Ovary (tissue), 3 donors: Measurements from ENCODE around the gene VAMP1.

Source experiments
- POLR2A ChIP-seq: fragments of 450-650 bp; IDR thresholded peaks from one replicate; pipeline ENCODE4 v1.6.1; 2017; ENCODE audit warnings: antibody characterized with exemption, mild to moderate bottlenecking, moderate library complexity
- TF ChIP-seq, protein P1 (sequence below), 3 donors: fragments of 450-650 bp in 2 of 3; fragments of 200-600 bp in 1 of 3; IDR thresholded peaks; one replicate each; pipeline versions ENCODE4 v1.5.1 to v1.8.0; 2016 to 2022; ENCODE audit warnings: antibody characterized with exemption in 3 of 3, mild to moderate bottlenecking in 1 of 3
- donor health status: DM: no; HTN: no; CAD: no.

DNA sequence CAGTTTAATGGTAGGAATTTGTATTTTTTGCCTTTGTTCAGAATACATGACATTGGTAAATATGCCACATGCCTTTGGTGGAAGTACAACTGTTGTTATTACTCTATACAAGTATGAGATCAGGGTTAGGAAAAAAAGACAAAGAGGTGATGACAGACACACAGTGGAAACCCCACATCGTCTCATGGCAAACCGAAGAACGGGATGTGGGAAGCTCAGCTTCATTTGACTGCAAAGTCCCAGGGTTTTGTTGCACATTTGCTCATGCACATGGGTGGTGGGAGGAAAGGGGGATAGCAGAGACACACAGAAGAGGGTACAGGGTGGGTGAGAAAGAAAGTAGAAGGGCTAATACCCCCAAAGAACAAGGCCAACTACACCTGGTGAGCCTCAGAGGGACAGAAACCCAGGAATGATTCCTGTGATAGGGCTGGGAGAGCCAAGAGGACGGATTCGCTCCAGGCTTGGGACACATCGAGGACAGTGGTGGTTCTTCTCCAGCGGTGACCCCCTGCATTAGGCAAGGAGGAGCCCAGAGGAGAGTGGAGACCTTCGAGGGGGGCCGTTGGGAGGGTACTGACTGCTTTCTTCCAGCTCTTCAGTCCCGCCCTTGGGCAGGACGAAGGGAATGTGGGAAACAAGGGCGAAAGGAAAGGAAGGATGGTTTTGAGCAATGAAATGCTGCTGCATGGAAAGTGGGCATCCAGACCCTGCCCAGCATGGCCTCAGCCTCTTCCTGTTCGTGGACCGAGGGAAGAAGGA, 8.1 kb downstream of the VAMP1 start:
- TF ChIP-seq, protein P1, sequence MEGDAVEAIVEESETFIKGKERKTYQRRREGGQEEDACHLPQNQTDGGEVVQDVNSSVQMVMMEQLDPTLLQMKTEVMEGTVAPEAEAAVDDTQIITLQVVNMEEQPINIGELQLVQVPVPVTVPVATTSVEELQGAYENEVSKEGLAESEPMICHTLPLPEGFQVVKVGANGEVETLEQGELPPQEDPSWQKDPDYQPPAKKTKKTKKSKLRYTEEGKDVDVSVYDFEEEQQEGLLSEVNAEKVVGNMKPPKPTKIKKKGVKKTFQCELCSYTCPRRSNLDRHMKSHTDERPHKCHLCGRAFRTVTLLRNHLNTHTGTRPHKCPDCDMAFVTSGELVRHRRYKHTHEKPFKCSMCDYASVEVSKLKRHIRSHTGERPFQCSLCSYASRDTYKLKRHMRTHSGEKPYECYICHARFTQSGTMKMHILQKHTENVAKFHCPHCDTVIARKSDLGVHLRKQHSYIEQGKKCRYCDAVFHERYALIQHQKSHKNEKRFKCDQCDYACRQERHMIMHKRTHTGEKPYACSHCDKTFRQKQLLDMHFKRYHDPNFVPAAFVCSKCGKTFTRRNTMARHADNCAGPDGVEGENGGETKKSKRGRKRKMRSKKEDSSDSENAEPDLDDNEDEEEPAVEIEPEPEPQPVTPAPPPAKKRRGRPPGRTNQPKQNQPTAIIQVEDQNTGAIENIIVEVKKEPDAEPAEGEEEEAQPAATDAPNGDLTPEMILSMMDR (IDR thresholded peaks at IDR 0.05), result no peak
- TF ChIP-seq POLR2A, result no peak
